Fibroblast of villous mesenchyme (primary cell): ENCODE data around the gene FZD1. TPM values are rescaled to one million over a fixed set of nuclear protein-coding genes. Genes with fewer than 3 reads are reported as not detected.

Source experiments
- DNase-seq: peaks from one replicate; pipeline ENCODE4 v3.0.0-alpha.2; 2010; ENCODE audit warnings: low read depth
- H3K4me3 ChIP-seq: 2 replicates; pipeline ENCODE4 v1.5.1; 2011; ENCODE audit warnings: low read depth, mild to moderate bottlenecking, low read length
- total RNA-seq: library from RNA; depleted of rRNA; stranded (reverse); fragments of >200 nt; gene quantifications from 2 replicates; pipeline ENCODE4 v1.2.3, GENCODE V29; 2012
- TF ChIP-seq, protein P1 (sequence below): IDR thresholded peaks from 2 replicates; pipeline ENCODE4 v1.5.1; 2012; ENCODE audit warnings: low read depth, mild to moderate bottlenecking, low read length; ENCODE audit not compliant: insufficient read depth

The FZD1 gene
- total RNA-seq, 1 donor, result 5.2 TPM

DNA sequence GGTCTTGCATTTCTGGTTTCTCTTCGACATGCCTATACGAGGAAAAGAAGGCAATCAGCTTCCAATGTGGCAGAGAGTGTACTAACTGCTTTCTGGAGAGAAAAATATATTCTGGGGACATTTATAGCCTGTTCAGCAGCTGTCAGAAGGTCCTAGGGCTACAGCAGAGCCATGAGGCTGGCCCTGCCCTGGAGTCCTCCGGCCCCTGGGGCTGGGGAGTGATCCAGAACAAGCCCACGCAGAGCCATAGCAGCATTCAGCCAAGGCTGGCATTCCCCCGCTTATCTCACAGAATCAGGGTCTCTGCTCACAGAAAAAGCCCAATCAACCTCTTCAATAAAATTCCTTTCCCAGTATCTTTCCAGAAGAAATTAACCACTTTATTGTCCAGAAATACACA lies 48.9 kb downstream of the FZD1 start:
- no peak for DNase-seq
- TF ChIP-seq, protein P1, sequence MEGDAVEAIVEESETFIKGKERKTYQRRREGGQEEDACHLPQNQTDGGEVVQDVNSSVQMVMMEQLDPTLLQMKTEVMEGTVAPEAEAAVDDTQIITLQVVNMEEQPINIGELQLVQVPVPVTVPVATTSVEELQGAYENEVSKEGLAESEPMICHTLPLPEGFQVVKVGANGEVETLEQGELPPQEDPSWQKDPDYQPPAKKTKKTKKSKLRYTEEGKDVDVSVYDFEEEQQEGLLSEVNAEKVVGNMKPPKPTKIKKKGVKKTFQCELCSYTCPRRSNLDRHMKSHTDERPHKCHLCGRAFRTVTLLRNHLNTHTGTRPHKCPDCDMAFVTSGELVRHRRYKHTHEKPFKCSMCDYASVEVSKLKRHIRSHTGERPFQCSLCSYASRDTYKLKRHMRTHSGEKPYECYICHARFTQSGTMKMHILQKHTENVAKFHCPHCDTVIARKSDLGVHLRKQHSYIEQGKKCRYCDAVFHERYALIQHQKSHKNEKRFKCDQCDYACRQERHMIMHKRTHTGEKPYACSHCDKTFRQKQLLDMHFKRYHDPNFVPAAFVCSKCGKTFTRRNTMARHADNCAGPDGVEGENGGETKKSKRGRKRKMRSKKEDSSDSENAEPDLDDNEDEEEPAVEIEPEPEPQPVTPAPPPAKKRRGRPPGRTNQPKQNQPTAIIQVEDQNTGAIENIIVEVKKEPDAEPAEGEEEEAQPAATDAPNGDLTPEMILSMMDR, result no peak
- no peak overlapping the region for H3K4me3 ChIP-seq

- TF ChIP-seq, protein P1, result no peak
- H3K4me3 ChIP-seq, result no peak overlapping the region
- DNase-seq, result no peak
Observed at GRCh38 chr7:91314591-91315323, 50.5 kb downstream of the FZD1 start.

- no peak for DNase-seq
- H3K4me3 ChIP-seq, result no peak overlapping the region
- TF ChIP-seq, protein P1, result no peak
Observed at GRCh38 chr7:91316426-91316825, 52.2 kb downstream of the FZD1 start.

DNA sequence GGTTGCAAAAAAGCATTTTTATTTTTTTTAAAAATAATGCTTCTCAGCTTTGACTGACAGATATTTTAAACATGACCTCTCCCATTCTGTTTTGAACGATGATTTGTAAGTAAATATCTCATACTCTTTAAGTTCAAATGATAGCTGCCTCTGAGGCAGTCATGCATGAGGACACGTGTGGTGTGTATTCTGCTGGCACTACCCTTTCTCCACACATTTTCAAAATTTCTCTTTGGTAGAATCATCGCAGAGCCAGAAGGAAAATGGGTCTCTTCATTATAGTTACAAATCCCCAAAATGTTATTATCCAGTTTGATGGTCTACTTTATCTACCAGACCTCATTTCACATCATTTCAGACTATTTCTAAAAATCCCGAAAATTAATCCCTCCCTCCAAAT lies 55.1 kb downstream of the FZD1 start:
- TF ChIP-seq, protein P1, result no peak
- H3K4me3 ChIP-seq, result no peak overlapping the region
- DNase-seq, result no peak

DNA sequence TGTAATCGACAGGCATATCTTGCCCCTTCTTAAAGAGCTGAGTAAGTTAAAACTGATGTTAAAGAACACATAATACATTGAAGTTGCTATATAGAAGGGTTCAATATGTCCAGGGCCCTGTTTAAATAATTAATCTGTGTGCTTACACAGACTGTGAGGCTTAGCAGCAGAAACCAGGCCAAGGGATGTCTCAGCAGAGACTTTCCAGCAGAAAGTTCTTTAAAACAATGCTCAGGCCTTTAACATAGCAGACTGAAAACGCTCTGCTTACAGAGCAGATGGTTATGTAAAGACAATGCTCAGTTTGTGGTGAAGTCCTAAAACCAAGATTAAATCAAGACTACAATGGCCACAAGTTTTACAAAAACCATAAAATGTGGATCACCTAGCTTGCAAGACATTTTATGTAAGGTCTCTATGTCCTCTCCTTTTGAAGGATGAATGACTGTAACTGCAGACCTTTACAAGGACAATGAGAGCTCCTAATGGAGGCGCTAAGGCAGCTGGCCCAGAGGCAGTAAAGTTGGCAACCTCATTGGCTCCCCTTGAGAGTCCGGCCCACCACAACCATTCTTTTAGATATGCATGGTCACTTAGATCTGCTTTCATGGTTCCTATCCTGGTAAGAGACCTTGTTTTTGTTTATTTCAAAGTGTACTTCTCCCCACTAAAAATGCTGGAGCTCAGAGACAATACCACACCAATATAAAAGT lies 56.3 kb downstream of the FZD1 start:
- H3K4me3 ChIP-seq, result no peak overlapping the region
- TF ChIP-seq, protein P1, result no peak
- no peak for DNase-seq
